ENCODE data around the gene UBQLN4. TPM values are rescaled to one million over a fixed set of nuclear protein-coding genes. Genes with fewer than 3 reads are reported as not detected.

UBQLN4 gene
- 10.5 and 13.6 TPM in 2 replicates for total RNA-seq

GRCh38 chr1:156053768-156054499 is at the start of gene UBQLN4:
UBQLN4 (minus strand) TSS chr1:156053798; CDS start chr1:156053701, 97 bp downstream.

GRCh38 chr1:156082309-156083091 is 28.9 kb upstream of the UBQLN4 start, which contains the start of gene MEX3A:
MEX3A (minus strand) TSS chr1:156082465; CDS start chr1:156081998, 467 bp downstream.

GRCh38 chr1:156060937-156061636 is 7.5 kb upstream of the UBQLN4 start, which contains the start of gene RAB25:
RAB25 (plus strand) TSS chr1:156061160; CDS start chr1:156061401, 241 bp downstream.

GRCh38 chr1:156054500-156055280 is 1.1 kb upstream of the UBQLN4 start, which contains the start of gene LAMTOR2:
LAMTOR2 (plus strand) TSS chr1:156054782; CDS start chr1:156054890, 108 bp downstream.

GRCh38 chr1:156020293-156021092 is 33.1 kb downstream of the UBQLN4 start, which contains the start of gene SSR2:
SSR2 (minus strand) TSS chr1:156020951; CDS start chr1:156020167, 784 bp downstream.

Other genes starting within 250 kb of the UBQLN4 start
- gene GON4L, start 196.6 kb downstream of the UBQLN4 start, total RNA-seq, result 23.3 and 28.0 TPM in 2 replicates
- gene SYT11, start 194.2 kb downstream of the UBQLN4 start, total RNA-seq, result 12.8 and 15.4 TPM in 2 replicates
- 42.5 and 46.3 TPM in 2 replicates for gene RIT1, start 142.4 kb downstream of the UBQLN4 start, total RNA-seq
- gene KHDC4, start 119.4 kb downstream of the UBQLN4 start, total RNA-seq, result 14.7 and 21.4 TPM in 2 replicates
- under 0.01 TPM in 1 of 2 replicates, not detected in the other for gene RXFP4, start 112.2 kb downstream of the UBQLN4 start, total RNA-seq
- 51.3 and 70.6 TPM in 2 replicates for gene ARHGEF2, start 75.3 kb downstream of the UBQLN4 start, total RNA-seq
- 351 and 443 TPM in 2 replicates for gene SSR2, start 32.8 kb downstream of the UBQLN4 start, total RNA-seq
- gene LAMTOR2, start 984 bp upstream of the UBQLN4 start, total RNA-seq, result 79.8 and 102 TPM in 2 replicates
- gene RAB25, start 7.4 kb upstream of the UBQLN4 start, total RNA-seq, result not detected in 2 replicates
- 2.9 and 4.8 TPM in 2 replicates for gene MEX3A, start 28.7 kb upstream of the UBQLN4 start, total RNA-seq
- 254 and 363 TPM in 2 replicates for gene LMNA, start 60.9 kb upstream of the UBQLN4 start, total RNA-seq
- gene SEMA4A, start 99.8 kb upstream of the UBQLN4 start, total RNA-seq, result 0.52 and 0.65 TPM in 2 replicates
- 10.1 and 10.3 TPM in 2 replicates for gene SLC25A44, start 140.3 kb upstream of the UBQLN4 start, total RNA-seq
- gene PMF1, start 159.2 kb upstream of the UBQLN4 start, total RNA-seq, result 58.4 and 60.4 TPM in 2 replicates
- 0.33 and 0.43 TPM in 2 replicates for gene BGLAP, start 188.4 kb upstream of the UBQLN4 start, total RNA-seq
- 0.33 and 0.52 TPM in 2 replicates for gene PAQR6, start 194.3 kb upstream of the UBQLN4 start, total RNA-seq
- 38.4 and 42.6 TPM in 2 replicates for gene SMG5, start 229.0 kb upstream of the UBQLN4 start, total RNA-seq
- gene TMEM79, start 230.5 kb upstream of the UBQLN4 start, total RNA-seq, result 0.54 and 0.95 TPM in 2 replicates
- gene GLMP, start 241.9 kb upstream of the UBQLN4 start, total RNA-seq, result 48.9 and 54.0 TPM in 2 replicates
- gene VHLL, start 245.5 kb upstream of the UBQLN4 start, total RNA-seq, result 0.11 TPM in 1 of 2 replicates, not detected in the other